SK-N-SH (cell line): ENCODE measurements around the gene CDK15. TPM values are rescaled to one million over a fixed set of nuclear protein-coding genes. Genes with fewer than 3 reads are reported as not detected.
"Not testable (repeated sequence)": the region's sequence is repeated elsewhere in the genome, so short reads cannot be mapped to it uniquely, and the experiment has no call there.

ENCODE experiments used
- CTCF ChIA-PET: fragments of 300-600, 350-600 bp; formaldehyde crosslinking; extraction: SDS; loops from one replicate; lab custom pipeline; 2021; lab: Yijun Ruan, JAX
- POLR2A ChIA-PET: fragments of 350-600 bp; sonication (Branson Sonifier 250); formaldehyde crosslinking; extraction: SDS; loops from one replicate; lab custom pipeline; 2020; ENCODE audit warnings: antibody characterized with exemption, inconsistent platforms; lab: Yijun Ruan, JAX
- DNase-seq: peaks from one replicate; pipeline ENCODE4 v3.0.0; 2012
- H2AFZ ChIP-seq: fragments of 200-600 bp; sonication (generic); 2 replicates; pipeline ENCODE4 v1.8.1; 2016; ENCODE audit warnings: antibody characterized with exemption, mild to moderate bottlenecking, low read depth
- H3F3A ChIP-seq: fragments of 200-600 bp; sonication (generic); replicated peaks from 2 replicates; pipeline ENCODE3; 2016; ENCODE audit warnings: antibody characterized with exemption, mild to moderate bottlenecking; ENCODE audit not compliant: insufficient read depth
- H3K27ac ChIP-seq, 2 experiments: fragments of 200-500 bp in 1 of 2; fragments of 200-600 bp in 1 of 2; sonication (Bioruptor generic) in 1 of 2; sonication (generic), shearing (Covaris generic) in 1 of 2; 2 replicates each; pipeline versions ENCODE4 v1.5.1 to v1.6.1; 2014 to 2016; ENCODE audit warnings: low read depth in 2 of 2, inconsistent platforms in 1 of 2, low read length in 1 of 2, mild to moderate bottlenecking in 1 of 2, mixed read lengths in 1 of 2
- H3K27me3 ChIP-seq: fragments of 200-600 bp; sonication (generic), shearing (Covaris generic); 2 replicates; pipeline ENCODE4 v1.6.1; 2016; ENCODE audit warnings: mixed run types; ENCODE audit not compliant: insufficient read depth
- H3K36me3 ChIP-seq, 2 experiments: fragments of 200-500 bp in 1 of 2; fragments of 200-600 bp in 1 of 2; sonication (Bioruptor generic) in 1 of 2; sonication (generic) in 1 of 2; replicated peaks in 1 of 2; 2 replicates each; pipeline versions ENCODE3 to v1.5.1; 2014 to 2016; ENCODE audit warnings: low read length in 1 of 2, mild to moderate bottlenecking in 1 of 2; ENCODE audit not compliant: insufficient read depth in 2 of 2, control insufficient read depth in 1 of 2
- H3K4me1 ChIP-seq, 2 experiments: fragments of 200-500 bp in 1 of 2; fragments of 200-600 bp in 1 of 2; sonication (Bioruptor generic) in 1 of 2; sonication (generic), shearing (Covaris generic) in 1 of 2; 2 replicates each; pipeline versions ENCODE4 v1.5.1 to v1.6.1; 2014 to 2016; ENCODE audit warnings: low read depth in 1 of 2, low read length in 1 of 2, mixed run types in 1 of 2; ENCODE audit not compliant: insufficient read depth in 2 of 2, control insufficient read depth in 1 of 2
- H3K4me2 ChIP-seq: fragments of 200-600 bp; sonication (generic), shearing (Covaris generic); 2 replicates; pipeline ENCODE4 v1.6.1; 2017; ENCODE audit warnings: mixed run types
- H3K4me3 ChIP-seq, 2 experiments: fragments of 200-500 bp in 1 of 2; fragments of 200-600 bp in 1 of 2; sonication (Bioruptor generic) in 1 of 2; sonication (generic), shearing (Covaris generic) in 1 of 2; 2 replicates each; pipeline versions ENCODE4 v1.5.1 to v1.8.1; 2014 to 2016; ENCODE audit warnings: low read depth in 2 of 2, inconsistent platforms in 1 of 2, low read length in 1 of 2, mild to moderate bottlenecking in 1 of 2, mixed read lengths in 1 of 2, moderate library complexity in 1 of 2
- H3K79me2 ChIP-seq: fragments of 200-600 bp; sonication (generic); 2 replicates; pipeline ENCODE4 v1.8.1; 2017; ENCODE audit warnings: mild to moderate bottlenecking; ENCODE audit not compliant: insufficient read depth
- H3K9ac ChIP-seq: fragments of 200-600 bp; sonication (generic); 2 replicates; pipeline ENCODE4 v1.6.1; 2017; ENCODE audit warnings: mixed run types
- H3K9me2 ChIP-seq: fragments of 200-600 bp; sonication (generic); 2 replicates; pipeline ENCODE4 v1.6.1; 2017; ENCODE audit warnings: mixed run types
- H3K9me3 ChIP-seq: fragments of 200-600 bp; sonication (generic); 2 replicates; pipeline ENCODE4 v1.6.1; 2017; ENCODE audit warnings: mixed run types, mild to moderate bottlenecking, moderate library complexity
- H4K20me1 ChIP-seq: fragments of 200-600 bp; sonication (generic); 2 replicates; pipeline ENCODE4 v1.6.1; 2017; ENCODE audit warnings: mild to moderate bottlenecking, mixed run types; ENCODE audit not compliant: insufficient read depth
- CHD2 ChIP-seq: fragments of 150-350 bp; IDR thresholded peaks from 2 replicates; pipeline ENCODE4 v1.6.1; 2018; ENCODE audit warnings: low read length; ENCODE audit not compliant: partially characterized antibody
- EP300 ChIP-seq, 2 experiments: IDR thresholded peaks; 2 replicates each; pipeline versions ENCODE4 v1.4.0 to v1.6.1; 2012; ENCODE audit warnings: borderline replicate concordance in 1 of 2, low read depth in 1 of 2, low read length in 1 of 2
- EZH2phosphoT487 ChIP-seq: fragments of 200-600 bp; sonication (generic); IDR thresholded peaks from 2 replicates; pipeline ENCODE4 v1.6.1; 2017; ENCODE audit warnings: low read depth, mixed run types, mild to moderate bottlenecking, antibody characterized with exemption, moderate library complexity, borderline replicate concordance
- FOXJ3 ChIP-seq: sonication (generic); formaldehyde crosslinking; IDR thresholded peaks from 2 replicates; pipeline ENCODE4 v1.5.1; 2020; ENCODE audit warnings: mild to moderate bottlenecking, missing genetic modification reagents
- FOXM1 ChIP-seq: IDR thresholded peaks from 2 replicates; pipeline ENCODE4 v1.4.0; 2012; ENCODE audit warnings: low read depth, mild to moderate bottlenecking
- GABPA ChIP-seq: IDR thresholded peaks from 2 replicates; pipeline ENCODE4 v1.4.0; 2012; ENCODE audit warnings: low read depth, mild to moderate bottlenecking
- GATA2 ChIP-seq: sonication (generic); formaldehyde crosslinking; IDR thresholded peaks from 2 replicates; pipeline ENCODE4 v1.5.0; 2020; ENCODE audit warnings: mild to moderate bottlenecking, missing genetic modification reagents
- JUND ChIP-seq: IDR thresholded peaks from 2 replicates; pipeline ENCODE4 v1.4.0; 2012
- MEF2A ChIP-seq: IDR thresholded peaks from 2 replicates; pipeline ENCODE4 v1.4.0; 2012; ENCODE audit warnings: low read depth, borderline replicate concordance
- MXI1 ChIP-seq: IDR thresholded peaks from 2 replicates; pipeline ENCODE4 v1.6.1; 2012; ENCODE audit warnings: mild to moderate bottlenecking, low read depth, low read length, improper control_type of control experiment
- NFIC ChIP-seq: IDR thresholded peaks from 2 replicates; pipeline ENCODE4 v1.4.0; 2012; ENCODE audit warnings: borderline replicate concordance
- NRF1 ChIP-seq: IDR thresholded peaks from 2 replicates; pipeline ENCODE4 v1.6.1; 2012; ENCODE audit warnings: low read depth, mild to moderate bottlenecking, low read length
- PBX3 ChIP-seq: IDR thresholded peaks from 2 replicates; pipeline ENCODE4; 2012
- POLR2AphosphoS5 ChIP-seq: IDR thresholded peaks from 2 replicates; pipeline ENCODE4 v1.6.1; 2012; ENCODE audit warnings: low read depth, low read length
- RAD21 ChIP-seq: IDR thresholded peaks from 2 replicates; pipeline ENCODE4 v1.6.1; 2012; ENCODE audit warnings: mild to moderate bottlenecking, low read length
- RCOR1 ChIP-seq: fragments of 150-350 bp; IDR thresholded peaks from 2 replicates; pipeline ENCODE4 v1.6.1; 2017; ENCODE audit warnings: antibody characterized with exemption, low read length
- RXRA ChIP-seq: IDR thresholded peaks from 2 replicates; pipeline ENCODE4 v1.4.0; 2012; ENCODE audit warnings: low read depth, mild to moderate bottlenecking, borderline replicate concordance
- SIN3A ChIP-seq: IDR thresholded peaks from 2 replicates; pipeline ENCODE4 v1.6.1; 2012; ENCODE audit warnings: low read depth, mild to moderate bottlenecking, low read length, moderate library complexity, borderline replicate concordance
- SMC3 ChIP-seq: IDR thresholded peaks from 2 replicates; pipeline ENCODE4 v1.6.1; 2012; ENCODE audit warnings: low read depth, low read length, improper control_type of control experiment
- TCF12 ChIP-seq: IDR thresholded peaks from 2 replicates; pipeline ENCODE4 v1.4.0; 2012
- TEAD4 ChIP-seq: IDR thresholded peaks from 2 replicates; pipeline ENCODE4 v1.4.0; 2012; ENCODE audit warnings: mild to moderate bottlenecking, borderline replicate concordance; ENCODE audit not compliant: insufficient read depth
- ZBTB33 ChIP-seq: IDR thresholded peaks from 2 replicates; pipeline ENCODE4 v1.4.0; 2012; ENCODE audit warnings: low read depth, borderline replicate concordance
- WGBS: methylation state at CpG from one replicate; pipeline ENCODE4 v1.1.6; 2017; ENCODE audit warnings: low lambda C conversion rate; 5-methylcytosine and 5-hydroxymethylcytosine counted together
- polyA plus RNA-seq, 3 experiments: library from polyadenylated mRNA; depleted of rRNA; stranded (reverse); fragments of >200 nt; gene quantifications; 2 replicates each; pipeline ENCODE4 v1.2.3, GENCODE V29; 2012

Gene CDK15
- polyA plus RNA-seq, 1 of the 3 experiments (the other 2 are of a cell fraction): 1.8 TPM

- ChIA-PET POLR2A (no interaction called here), CTCF (no interaction called here)
- TF ChIP-seq CHD2 (no peak), GATA2 (no peak), SIN3A (no peak), GABPA (no peak), TEAD4 (no peak), ZBTB33 (no peak), RXRA (no peak), MXI1 (no peak)
- Histone ChIP-seq H3K9ac (no peak overlapping the region), H3K36me3 (peaks cover 68 to 80% of the 10 kb centered on the region in 2 experiments), H3K4me3 (no peak overlapping the region), H3K27me3 (no peaks in the 10 kb centered on the region), H3K9me2 (0 out of 2 replicates have a peak, but pooled peaks cover 3% of the 10 kb centered on the region), H3K4me2 (no peak overlapping the region), H3K9me3 (no peaks in the 10 kb centered on the region), H3F3A (no peaks in the 10 kb centered on the region), H3K27ac (no peak overlapping the region), H2AFZ (no peak overlapping the region), H3K79me2 (peaks cover 7% of the 10 kb centered on the region), H4K20me1 (no peaks in the 10 kb centered on the region), H3K4me1 (no peaks in the 10 kb centered on the region)
- no peak for DNase-seq
- WGBS: 91% methylated on average over 1 of the region's 1 CpG
Observed at GRCh38 chr2:201759567-201759966, 46.8 kb upstream of the CDK15 start.

- Histone ChIP-seq H4K20me1 (no peaks in the 10 kb centered on the region), H3K4me2 (no peak overlapping the region), H3F3A (no peaks in the 10 kb centered on the region), H3K4me3 (no peak overlapping the region), H3K9ac (no peak overlapping the region), H3K4me1 (no peaks in the 10 kb centered on the region), H3K36me3 (peaks cover 74 to 82% of the 10 kb centered on the region in 2 experiments), H3K9me2 (0 out of 2 replicates have a peak, but pooled peaks cover 3% of the 10 kb centered on the region), H3K27ac (no peak overlapping the region), H3K79me2 (peaks cover 7% of the 10 kb centered on the region; the same call in 1 of the 2 replicates), H3K9me3 (no peaks in the 10 kb centered on the region), H2AFZ (no peak overlapping the region), H3K27me3 (no peaks in the 10 kb centered on the region)
- 96% methylated on average over 4 of the region's 4 CpGs for WGBS
- no peak for DNase-seq
- no peak for TF ChIP-seq RCOR1
- TF ChIP-seq RAD21: no peak
- TF ChIP-seq EP300 (IDR thresholded peaks at IDR 0.05; ENCODE audit: borderline replicate concordance in 1 of 2, low read depth in 1 of 2, low read length in 1 of 2): no peak
- no peak for TF ChIP-seq POLR2AphosphoS5
- no peak for TF ChIP-seq MEF2A
- no peak for TF ChIP-seq GABPA
- no peak for TF ChIP-seq FOXM1
- TF ChIP-seq PBX3: no peak
- TF ChIP-seq CHD2: no peak
- TF ChIP-seq JUND: no peak
- no peak for TF ChIP-seq EZH2phosphoT487
- no peak for TF ChIP-seq RXRA
- no peak for TF ChIP-seq MXI1
- no peak for TF ChIP-seq NFIC
- no peak for TF ChIP-seq NRF1
- no peak for TF ChIP-seq FOXJ3 (CRISPR knock-in tag)
- no peak for TF ChIP-seq TEAD4
- no peak for TF ChIP-seq SMC3
- TF ChIP-seq TCF12: no peak
- ChIA-PET POLR2A (no interaction called here), CTCF (no interaction called here)
Observed at GRCh38 chr2:201761101-201761500, 45.2 kb upstream of the CDK15 start.

GRCh38 chr2:201764469-201764868 lies 41.9 kb upstream of the CDK15 start:
- H3K4me3 ChIP-seq, H3K27me3 ChIP-seq, H3K9me2 ChIP-seq, H2AFZ ChIP-seq, H3K9me3 ChIP-seq, H3K27ac ChIP-seq, DNase-seq, H3K4me1 ChIP-seq, H3K4me2 ChIP-seq, H4K20me1 ChIP-seq, H3K9ac ChIP-seq, H3F3A ChIP-seq: not testable (repeated sequence)
- CTCF ChIA-PET: interaction anchor here (2.4 kb wide), 1 partner anchor 16 kb away, joined by 6 read pairs; the partner anchor contains the start of gene ALS2
- POLR2A ChIA-PET: interaction anchor here (0.7 to 1.7 kb wide), 2 partner anchors 16 to 156 kb away, joined by 3 to 6 read pairs; partner anchors contain the start of gene ALS2
- 97% methylated on average over 7 of the region's 7 CpGs for WGBS
- Histone ChIP-seq H3K36me3 (peaks cover 54 to 57% of the 10 kb centered on the region in 2 experiments), H3K79me2 (peaks cover 27% of the 10 kb centered on the region)
